Measurements from ENCODE around the gene GTPBP4. TPM values are rescaled to one million over a fixed set of nuclear protein-coding genes. Genes with fewer than 3 reads are reported as not detected.

GTPBP4 gene
- total RNA-seq, 1 donor: 27.1 TPM

DNA sequence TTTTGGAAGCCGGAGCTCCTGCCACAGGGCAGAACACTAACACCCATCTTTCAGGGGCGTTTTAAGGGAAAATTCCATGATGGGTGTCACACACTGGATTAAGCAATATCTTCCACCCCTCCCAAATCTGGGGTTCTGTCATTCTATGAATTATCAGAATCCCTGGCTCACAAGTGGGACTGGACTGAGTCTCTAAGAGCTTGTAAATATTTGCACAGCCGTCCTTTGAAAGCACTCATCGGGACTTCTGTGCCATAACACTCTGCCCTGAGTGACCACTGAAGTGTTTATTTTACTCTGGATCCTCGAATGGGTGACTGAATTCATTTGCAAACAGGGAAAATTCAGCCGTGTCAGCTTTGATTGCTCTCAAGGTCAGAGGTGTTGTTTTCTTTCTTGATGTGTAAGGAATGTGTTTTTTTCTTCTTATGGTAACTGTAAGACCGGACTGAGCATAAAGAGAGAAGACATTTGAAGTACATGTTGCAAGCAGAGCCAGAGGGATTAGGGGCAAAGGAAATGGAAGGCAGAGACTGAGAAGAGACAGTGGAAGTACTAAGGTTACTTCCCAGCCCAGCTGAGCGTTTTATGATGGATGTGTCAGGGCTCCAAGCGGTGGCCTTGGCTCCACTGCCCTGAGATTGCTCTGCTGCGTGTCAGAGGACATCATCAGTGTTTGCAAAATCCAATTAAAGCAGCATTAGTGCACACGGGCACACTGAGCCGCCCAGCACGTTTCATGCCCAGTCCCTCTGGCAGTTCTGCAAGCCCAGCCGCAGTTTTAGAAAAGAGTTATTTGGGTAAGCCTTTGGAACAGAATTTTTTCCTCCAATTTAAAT lies 17.7 kb upstream of the GTPBP4 start:
- Histone ChIP-seq H3K27ac (ENCODE audit: low read depth, low read length) (no peak overlapping the region), H3K79me2 (ENCODE audit: insufficient read depth, low read length) (no peaks in the 10 kb centered on the region), H2AFZ (ENCODE audit: low read length) (peak overlapping the region; percentile 73), H3K4me2 (ENCODE audit: insufficient read depth, low read length) (peak overlapping the region; percentile 50), H3K9me3 (ENCODE audit: low read depth, low read length) (no peaks in the 10 kb centered on the region), H3K36me3 (ENCODE audit: insufficient read depth, low read length) (no peaks in the 10 kb centered on the region), H3K4me3 (ENCODE audit: insufficient read depth, low read length) (peak overlapping the region; percentile 21), H4K20me1 (ENCODE audit: insufficient read depth, low read length) (no peaks in the 10 kb centered on the region), H3K27me3 (ENCODE audit: insufficient read depth, low read length) (no peaks in the 10 kb centered on the region), H3K4me1 (ENCODE audit: insufficient read depth, low read length) (peaks cover 13% of the 10 kb centered on the region)
- DNase-seq (ENCODE audit: insufficient read length, low spot score, missing footprints): peak; percentile 91
- TF ChIP-seq, protein P1, sequence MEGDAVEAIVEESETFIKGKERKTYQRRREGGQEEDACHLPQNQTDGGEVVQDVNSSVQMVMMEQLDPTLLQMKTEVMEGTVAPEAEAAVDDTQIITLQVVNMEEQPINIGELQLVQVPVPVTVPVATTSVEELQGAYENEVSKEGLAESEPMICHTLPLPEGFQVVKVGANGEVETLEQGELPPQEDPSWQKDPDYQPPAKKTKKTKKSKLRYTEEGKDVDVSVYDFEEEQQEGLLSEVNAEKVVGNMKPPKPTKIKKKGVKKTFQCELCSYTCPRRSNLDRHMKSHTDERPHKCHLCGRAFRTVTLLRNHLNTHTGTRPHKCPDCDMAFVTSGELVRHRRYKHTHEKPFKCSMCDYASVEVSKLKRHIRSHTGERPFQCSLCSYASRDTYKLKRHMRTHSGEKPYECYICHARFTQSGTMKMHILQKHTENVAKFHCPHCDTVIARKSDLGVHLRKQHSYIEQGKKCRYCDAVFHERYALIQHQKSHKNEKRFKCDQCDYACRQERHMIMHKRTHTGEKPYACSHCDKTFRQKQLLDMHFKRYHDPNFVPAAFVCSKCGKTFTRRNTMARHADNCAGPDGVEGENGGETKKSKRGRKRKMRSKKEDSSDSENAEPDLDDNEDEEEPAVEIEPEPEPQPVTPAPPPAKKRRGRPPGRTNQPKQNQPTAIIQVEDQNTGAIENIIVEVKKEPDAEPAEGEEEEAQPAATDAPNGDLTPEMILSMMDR (IDR thresholded peaks at IDR 0.05; ENCODE audit: extremely low read depth, low read depth, low read length): no peak

DNA sequence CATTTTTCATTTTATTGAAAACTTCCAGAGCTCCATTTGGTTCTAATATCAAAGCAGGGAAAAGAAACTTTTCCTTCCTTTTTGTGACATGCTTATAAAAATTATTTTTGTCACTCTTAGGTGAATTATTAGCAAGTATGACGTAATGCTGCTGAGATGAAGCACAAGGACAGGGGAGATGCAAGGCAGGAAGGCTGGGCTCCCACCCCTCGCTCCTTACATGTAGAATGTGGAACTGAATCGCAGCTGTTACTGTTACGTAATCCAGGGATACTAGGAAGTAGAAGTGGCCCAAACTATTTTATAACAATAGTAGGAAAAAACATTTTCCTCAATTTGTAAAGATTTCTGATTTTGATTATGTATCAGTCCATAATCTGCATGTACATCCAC lies 17.1 kb upstream of the GTPBP4 start:
- peak overlapping the region; percentile 50 for H3K4me2 ChIP-seq (ENCODE audit: insufficient read depth, low read length)
- H3K27me3 ChIP-seq (ENCODE audit: insufficient read depth, low read length): no peaks in the 10 kb centered on the region
- no peaks in the 10 kb centered on the region for H3K9me3 ChIP-seq (ENCODE audit: low read depth, low read length)
- no peak overlapping the region for H3K4me3 ChIP-seq (ENCODE audit: insufficient read depth, low read length)
- peaks cover 13% of the 10 kb centered on the region for H3K4me1 ChIP-seq (ENCODE audit: insufficient read depth, low read length)
- peak; percentile 34 for DNase-seq (ENCODE audit: insufficient read length, low spot score, missing footprints)
- H3K27ac ChIP-seq (ENCODE audit: low read depth, low read length): no peak overlapping the region
- H3K79me2 ChIP-seq (ENCODE audit: insufficient read depth, low read length): no peaks in the 10 kb centered on the region
- H2AFZ ChIP-seq (ENCODE audit: low read length): no peak overlapping the region
- TF ChIP-seq, protein P1 (IDR thresholded peaks at IDR 0.05; ENCODE audit: extremely low read depth, low read depth, low read length): no peak
- H3K36me3 ChIP-seq (ENCODE audit: insufficient read depth, low read length): no peaks in the 10 kb centered on the region
- no peaks in the 10 kb centered on the region for H4K20me1 ChIP-seq (ENCODE audit: insufficient read depth, low read length)

DNA sequence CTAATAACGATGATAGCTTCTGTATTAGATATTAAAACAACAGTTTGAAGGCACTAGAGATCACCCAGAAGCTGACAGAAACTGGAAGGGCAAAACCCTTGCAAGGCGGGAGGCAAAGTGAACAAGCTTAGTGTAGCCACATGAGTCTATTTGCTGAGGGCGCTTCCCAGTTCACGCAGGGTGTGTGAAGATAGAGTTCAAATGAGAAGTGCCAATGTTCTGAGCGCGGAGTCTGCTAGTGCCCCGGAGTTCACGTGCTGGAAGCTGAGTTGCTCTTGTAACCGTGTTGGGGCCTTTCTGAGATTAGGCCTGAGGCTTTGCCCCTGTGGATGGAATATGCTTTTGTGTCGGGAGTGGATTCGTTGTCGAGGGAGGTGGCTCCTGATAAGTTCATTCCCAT lies 16.6 kb upstream of the GTPBP4 start:
- Histone ChIP-seq H3K4me1 (ENCODE audit: insufficient read depth, low read length) (peaks cover 13% of the 10 kb centered on the region), H3K4me2 (ENCODE audit: insufficient read depth, low read length) (no peak overlapping the region), H3K27me3 (ENCODE audit: insufficient read depth, low read length) (no peaks in the 10 kb centered on the region), H3K9me3 (ENCODE audit: low read depth, low read length) (no peaks in the 10 kb centered on the region), H3K36me3 (ENCODE audit: insufficient read depth, low read length) (no peaks in the 10 kb centered on the region), H4K20me1 (ENCODE audit: insufficient read depth, low read length) (no peaks in the 10 kb centered on the region), H3K27ac (ENCODE audit: low read depth, low read length) (no peak overlapping the region), H3K79me2 (ENCODE audit: insufficient read depth, low read length) (no peaks in the 10 kb centered on the region), H2AFZ (ENCODE audit: low read length) (no peak overlapping the region), H3K4me3 (ENCODE audit: insufficient read depth, low read length) (no peak overlapping the region)
- TF ChIP-seq, protein P1 (IDR thresholded peaks at IDR 0.05; ENCODE audit: extremely low read depth, low read depth, low read length): no peak
- no peak for DNase-seq (ENCODE audit: insufficient read length, low spot score, missing footprints)

DNA sequence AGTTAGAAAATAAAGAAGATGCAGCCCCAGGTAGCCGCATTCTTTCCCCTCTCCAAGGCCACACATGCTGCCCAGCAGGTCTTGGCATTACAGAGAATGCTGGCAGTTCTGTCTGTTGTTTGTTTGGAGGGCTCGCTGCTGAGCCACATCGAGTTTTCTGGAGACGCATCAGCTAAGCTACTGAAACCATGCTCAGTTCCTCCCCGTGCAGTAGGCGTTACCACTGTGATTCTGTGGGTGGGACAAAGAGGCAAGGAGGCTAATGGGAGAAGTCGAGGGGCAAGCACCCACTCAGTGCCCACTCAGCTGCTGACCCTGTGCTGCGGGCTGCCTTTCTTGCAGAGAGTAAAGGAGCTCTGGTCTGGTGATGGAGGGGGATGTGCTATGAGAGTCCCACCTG lies 15.5 kb upstream of the GTPBP4 start:
- TF ChIP-seq, protein P1 (IDR thresholded peaks at IDR 0.05; ENCODE audit: extremely low read depth, low read depth, low read length): no peak
- H4K20me1 ChIP-seq (ENCODE audit: insufficient read depth, low read length): no peaks in the 10 kb centered on the region
- no peaks in the 10 kb centered on the region for H3K27me3 ChIP-seq (ENCODE audit: insufficient read depth, low read length)
- DNase-seq (ENCODE audit: insufficient read length, low spot score, missing footprints): peak; percentile 18
- H3K9me3 ChIP-seq (ENCODE audit: low read depth, low read length): no peaks in the 10 kb centered on the region
- H3K79me2 ChIP-seq (ENCODE audit: insufficient read depth, low read length): no peaks in the 10 kb centered on the region
- H3K36me3 ChIP-seq (ENCODE audit: insufficient read depth, low read length): no peaks in the 10 kb centered on the region
- H3K27ac ChIP-seq (ENCODE audit: low read depth, low read length): no peak overlapping the region
- H2AFZ ChIP-seq (ENCODE audit: low read length): no peak overlapping the region
- H3K4me2 ChIP-seq (ENCODE audit: insufficient read depth, low read length): no peak overlapping the region
- peaks cover 13% of the 10 kb centered on the region for H3K4me1 ChIP-seq (ENCODE audit: insufficient read depth, low read length)
- no peak overlapping the region for H3K4me3 ChIP-seq (ENCODE audit: insufficient read depth, low read length)

All from osteoblast (primary cell).